Measurements from ENCODE around the gene FLNB. TPM values are rescaled to one million over a fixed set of nuclear protein-coding genes. Genes with fewer than 3 reads are reported as not detected.
A peak's percentile ranks its signal among the peaks of the same experiment; 100 is the strongest.
"Not testable (repeated sequence)": the region's sequence is repeated elsewhere in the genome, so short reads cannot be mapped to it uniquely, and the experiment has no call there.

FLNB gene
- total RNA-seq, 2 experiments from 2014 or later: 47.7 to 48.0 TPM

DNA sequence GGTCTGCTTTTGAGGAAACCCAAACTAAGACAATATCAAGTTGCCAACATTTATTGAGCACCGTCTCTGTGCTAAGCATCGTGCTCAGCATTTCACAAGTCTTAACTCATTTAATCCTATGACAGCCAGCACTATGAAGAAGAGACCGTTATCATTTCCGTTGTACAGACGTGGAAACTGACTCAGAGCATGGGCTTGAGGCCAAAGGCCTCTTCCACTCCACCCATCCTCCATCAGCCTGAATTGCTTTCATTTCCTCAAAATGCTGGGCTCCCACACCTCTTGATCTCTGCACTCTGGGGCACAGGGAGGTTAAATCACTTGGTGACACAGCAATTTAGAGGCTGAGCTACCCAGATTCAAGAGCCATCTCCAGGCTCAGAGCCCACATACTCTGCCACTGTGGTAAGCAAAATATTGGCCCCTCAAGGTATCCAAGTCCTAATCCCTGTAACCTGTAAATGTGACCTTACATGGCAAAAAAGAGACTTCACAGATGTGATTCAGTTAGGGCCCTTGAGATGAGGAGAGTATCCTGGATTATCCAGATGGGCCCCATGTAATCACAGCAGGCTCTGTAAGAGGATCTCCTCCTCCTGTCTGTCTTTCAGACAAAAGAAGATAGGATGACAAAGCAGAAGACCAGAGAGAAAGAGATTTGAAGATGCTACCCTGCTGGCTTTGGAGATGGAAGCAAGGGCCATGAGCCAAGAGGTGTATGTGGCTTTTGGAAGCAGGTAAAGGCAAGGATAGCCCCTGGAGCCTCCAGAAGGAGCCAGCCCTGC is 24.3 kb upstream of the FLNB start:
- H3K27me3 Mint-ChIP-seq (ENCODE audit: low read depth): no peaks in the 10 kb centered on the region
- DNase-seq: peak; percentile 83
- CTCF ChIA-PET: interaction anchor here (2.3 kb wide), 1 partner anchor 23 kb away, joined by 7 read pairs; no protein-coding TSS in a partner anchor
- intact Hi-C loops (cut with micrococcal nuclease): loop anchor here (1.0 to 2.0 kb wide), 3 partner anchors 28 to 387 kb away; partner anchors contain the start of gene ARF4
- H3K9me3 Mint-ChIP-seq: no peaks in the 10 kb centered on the region
- H3K4me1 Mint-ChIP-seq (ENCODE audit: low read depth): peaks cover 22% of the 10 kb centered on the region
- no peak overlapping the region for H3K4me3 Mint-ChIP-seq
- peak overlapping the region; percentile 77 for H3K27ac Mint-ChIP-seq
- no peaks in the 10 kb centered on the region for H3K36me3 Mint-ChIP-seq (ENCODE audit: low read depth)

DNA sequence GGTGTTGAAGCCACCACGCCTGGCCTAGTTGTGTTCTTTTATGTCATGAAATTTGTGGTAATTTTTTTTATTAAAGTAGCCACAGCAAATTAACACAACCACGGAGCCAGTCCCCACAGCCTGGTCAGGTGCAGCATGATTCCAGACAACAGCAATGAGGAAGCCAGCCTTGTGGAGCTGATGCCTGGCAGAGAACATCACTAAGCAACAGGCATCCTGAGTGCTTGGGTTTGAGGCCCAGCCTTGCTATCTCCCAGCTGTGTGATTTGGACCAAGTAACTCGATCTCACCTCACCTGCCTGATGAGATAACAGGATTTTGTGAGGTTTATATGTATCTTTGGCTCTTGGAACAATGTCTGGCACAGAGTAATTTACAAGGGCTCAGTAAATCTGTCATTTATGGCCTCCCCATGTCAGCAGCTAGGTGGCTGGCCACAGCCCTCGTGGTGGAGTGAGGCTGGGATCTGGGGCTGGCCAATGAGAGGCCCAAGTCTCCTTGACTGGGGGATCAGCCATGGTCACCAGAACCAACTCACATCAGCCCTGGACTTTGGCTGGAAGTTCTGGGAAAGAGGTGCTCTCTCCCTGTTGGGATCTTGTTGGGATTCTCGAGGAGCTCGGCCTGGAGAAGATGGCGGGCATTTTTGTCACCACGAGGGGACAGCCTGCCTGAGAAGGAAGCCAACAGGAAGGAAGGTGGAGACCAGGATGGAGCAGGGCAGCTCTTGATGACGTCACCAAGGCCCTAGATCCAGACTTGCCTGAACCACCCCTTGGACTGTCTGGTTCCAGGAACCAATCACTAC is 22.8 kb upstream of the FLNB start:
- no peak overlapping the region for H3K4me3 Mint-ChIP-seq
- no peaks in the 10 kb centered on the region for H3K36me3 Mint-ChIP-seq (ENCODE audit: low read depth)
- CTCF ChIA-PET: interaction anchor here (2.3 kb wide), 1 partner anchor 22 kb away, joined by 7 read pairs; no protein-coding TSS in a partner anchor
- H3K27ac Mint-ChIP-seq: no peak overlapping the region
- peaks cover 22% of the 10 kb centered on the region for H3K4me1 Mint-ChIP-seq (ENCODE audit: low read depth)
- H3K27me3 Mint-ChIP-seq (ENCODE audit: low read depth): no peaks in the 10 kb centered on the region
- no peaks in the 10 kb centered on the region for H3K9me3 Mint-ChIP-seq
- intact Hi-C loops (cut with micrococcal nuclease): no loop called here
- no peak for DNase-seq

DNA sequence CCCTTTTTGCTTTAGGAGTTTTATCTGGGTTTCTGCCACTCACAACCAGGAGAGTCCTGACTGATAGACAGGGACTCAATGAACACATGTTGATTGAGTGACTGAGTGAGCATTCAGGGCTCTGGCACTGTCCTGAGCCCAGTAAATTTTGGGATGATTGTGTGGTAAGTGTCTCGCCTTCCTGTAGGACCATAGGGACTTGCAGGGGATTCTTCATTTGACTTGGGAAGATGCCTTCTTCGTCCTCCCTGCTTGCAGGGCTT is 22.3 kb upstream of the FLNB start:
- intact Hi-C loops (cut with micrococcal nuclease): no loop called here
- no peaks in the 10 kb centered on the region for H3K27me3 Mint-ChIP-seq (ENCODE audit: low read depth)
- no peak for DNase-seq
- no peaks in the 10 kb centered on the region for H3K9me3 Mint-ChIP-seq
- H3K36me3 Mint-ChIP-seq (ENCODE audit: low read depth): no peaks in the 10 kb centered on the region
- H3K4me1 Mint-ChIP-seq (ENCODE audit: low read depth): peaks cover 22% of the 10 kb centered on the region
- no peak overlapping the region for H3K4me3 Mint-ChIP-seq
- H3K27ac Mint-ChIP-seq: no peak overlapping the region
- CTCF ChIA-PET: no interaction called here

DNA sequence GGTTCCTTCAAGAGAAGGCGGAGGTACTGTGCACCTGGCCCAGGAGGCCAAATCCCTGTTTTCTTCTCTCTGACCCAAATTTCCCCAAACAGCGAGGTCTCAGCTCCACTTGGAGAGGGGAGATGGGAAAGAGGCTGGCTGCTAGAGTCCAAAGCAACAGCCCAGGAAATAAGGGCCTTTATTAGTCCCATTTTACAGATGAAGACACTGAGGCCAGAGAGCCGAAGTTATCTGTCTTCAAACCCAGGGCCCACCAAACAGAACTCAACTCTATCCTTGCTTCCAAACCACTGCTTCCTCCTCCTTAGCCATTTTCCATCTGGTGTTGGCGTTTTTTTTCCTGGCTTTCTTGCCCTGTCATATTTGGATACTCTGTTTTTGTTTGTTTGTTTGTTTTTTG is 22.0 kb upstream of the FLNB start:
- H3K27ac Mint-ChIP-seq: no peak overlapping the region

DNA sequence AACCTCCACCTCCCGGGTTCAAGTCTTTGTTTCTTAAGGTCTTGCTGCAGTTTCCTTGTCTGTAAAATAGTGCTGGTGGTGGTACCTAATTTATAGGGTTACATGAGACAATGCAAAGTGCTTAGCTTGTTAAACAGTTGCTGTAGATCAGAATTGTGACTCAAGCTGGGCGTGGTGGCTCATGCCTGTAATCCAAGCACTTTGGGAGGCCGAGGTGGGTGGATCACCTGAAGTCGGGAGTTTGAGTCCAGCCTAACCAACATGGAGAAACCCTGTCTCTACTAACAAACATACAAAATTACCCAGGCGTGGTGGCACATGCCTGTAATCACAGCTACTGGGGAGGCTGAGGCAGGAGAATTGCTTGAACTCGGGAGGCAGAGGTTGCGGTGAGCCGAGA is 19.0 kb upstream of the FLNB start:
- H3K9me3 Mint-ChIP-seq; CTCF ChIA-PET; H3K36me3 Mint-ChIP-seq (ENCODE audit: low read depth); H3K4me1 Mint-ChIP-seq (ENCODE audit: low read depth); H3K4me3 Mint-ChIP-seq; intact Hi-C loops (cut with micrococcal nuclease); H3K27me3 Mint-ChIP-seq (ENCODE audit: low read depth); H3K27ac Mint-ChIP-seq; DNase-seq: not testable (repeated sequence)

More for the DNA sequence above, 22.0 kb upstream of the FLNB start:
- Mint-ChIP-seq H3K27me3 (ENCODE audit: low read depth) (no peaks in the 10 kb centered on the region), H3K4me1 (ENCODE audit: low read depth) (peaks cover 22% of the 10 kb centered on the region), H3K4me3 (no peak overlapping the region), H3K36me3 (ENCODE audit: low read depth) (no peaks in the 10 kb centered on the region), H3K9me3 (no peaks in the 10 kb centered on the region)
- intact Hi-C loops (cut with micrococcal nuclease): no loop called here
- no peak for DNase-seq
- CTCF ChIA-PET: no interaction called here

DNA sequence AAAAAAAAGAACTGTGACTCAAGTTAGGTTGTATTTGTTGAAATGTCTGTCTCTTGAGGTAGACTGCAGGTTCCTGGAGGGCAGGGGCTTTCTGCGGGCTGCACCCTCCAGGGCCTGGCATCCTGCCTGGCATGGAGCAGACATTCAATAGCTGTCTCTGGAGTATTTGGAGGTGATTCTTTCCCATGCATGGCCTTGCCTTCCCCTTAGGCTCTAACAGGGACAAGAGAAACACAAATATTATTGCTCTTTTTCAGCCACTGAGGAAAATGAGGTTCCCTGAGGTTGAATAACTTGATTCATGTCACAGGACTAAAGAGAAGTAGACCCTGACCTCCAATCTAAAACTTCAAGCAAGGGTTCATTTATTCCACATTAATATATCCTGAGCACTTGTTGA is 18.6 kb upstream of the FLNB start:
- Mint-ChIP-seq H3K27ac (no peak overlapping the region), H3K4me3 (no peak overlapping the region), H3K27me3 (ENCODE audit: low read depth) (no peaks in the 10 kb centered on the region), H3K4me1 (ENCODE audit: low read depth) (no peaks in the 10 kb centered on the region), H3K36me3 (ENCODE audit: low read depth) (no peaks in the 10 kb centered on the region), H3K9me3 (no peaks in the 10 kb centered on the region)
- intact Hi-C loops (cut with micrococcal nuclease): no loop called here
- no peak for DNase-seq
- CTCF ChIA-PET: no interaction called here

DNA sequence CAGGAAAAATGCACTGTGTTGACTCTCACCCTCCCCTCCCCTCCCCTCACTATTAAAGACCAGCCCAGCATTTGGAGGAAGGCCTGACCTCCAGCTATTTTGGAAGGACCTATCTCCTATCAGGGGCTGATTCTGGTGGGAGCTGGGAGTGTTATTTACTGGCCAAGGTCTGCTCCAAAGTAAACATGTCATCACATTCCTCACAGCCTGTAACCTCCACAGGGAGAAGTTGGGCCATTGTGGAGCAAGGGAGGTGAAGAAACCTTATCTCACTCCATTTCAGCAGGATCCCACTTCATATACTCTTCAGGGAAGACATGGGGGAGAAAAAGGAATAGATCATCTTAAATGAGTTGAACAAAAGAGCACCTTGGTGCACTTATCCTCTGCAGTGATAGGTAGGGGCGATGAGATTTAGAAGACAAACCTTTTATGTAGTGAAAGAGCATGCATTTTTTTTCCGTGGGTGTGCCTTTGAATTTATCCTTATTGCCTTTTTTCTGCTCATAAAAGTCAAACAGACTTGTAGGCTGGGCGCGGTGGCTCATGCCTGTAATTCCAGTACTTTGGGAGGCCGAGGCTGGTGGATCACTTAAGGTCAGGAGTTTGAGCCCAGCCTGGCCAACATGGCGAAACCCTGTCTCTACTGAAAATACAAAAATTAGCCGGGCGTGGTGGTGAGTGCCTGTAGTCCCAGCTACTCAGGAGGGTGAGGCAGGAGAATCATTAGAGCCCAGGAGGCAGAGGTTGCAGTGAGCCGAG is 15.6 kb upstream of the FLNB start:
- no peak for DNase-seq
- H3K27me3 Mint-ChIP-seq (ENCODE audit: low read depth): no peaks in the 10 kb centered on the region
- H3K9me3 Mint-ChIP-seq: no peaks in the 10 kb centered on the region
- intact Hi-C loops (cut with micrococcal nuclease): no loop called here
- H3K36me3 Mint-ChIP-seq (ENCODE audit: low read depth): no peaks in the 10 kb centered on the region
- no peaks in the 10 kb centered on the region for H3K4me1 Mint-ChIP-seq (ENCODE audit: low read depth)
- no peak overlapping the region for H3K27ac Mint-ChIP-seq
- H3K4me3 Mint-ChIP-seq: no peak overlapping the region
- CTCF ChIA-PET: interaction anchor here (0.6 to 1.4 kb wide), 2 partner anchors 15 to 230 kb away, joined by 3 to 5 read pairs; partner anchors contain the start of gene FLNB

DNA sequence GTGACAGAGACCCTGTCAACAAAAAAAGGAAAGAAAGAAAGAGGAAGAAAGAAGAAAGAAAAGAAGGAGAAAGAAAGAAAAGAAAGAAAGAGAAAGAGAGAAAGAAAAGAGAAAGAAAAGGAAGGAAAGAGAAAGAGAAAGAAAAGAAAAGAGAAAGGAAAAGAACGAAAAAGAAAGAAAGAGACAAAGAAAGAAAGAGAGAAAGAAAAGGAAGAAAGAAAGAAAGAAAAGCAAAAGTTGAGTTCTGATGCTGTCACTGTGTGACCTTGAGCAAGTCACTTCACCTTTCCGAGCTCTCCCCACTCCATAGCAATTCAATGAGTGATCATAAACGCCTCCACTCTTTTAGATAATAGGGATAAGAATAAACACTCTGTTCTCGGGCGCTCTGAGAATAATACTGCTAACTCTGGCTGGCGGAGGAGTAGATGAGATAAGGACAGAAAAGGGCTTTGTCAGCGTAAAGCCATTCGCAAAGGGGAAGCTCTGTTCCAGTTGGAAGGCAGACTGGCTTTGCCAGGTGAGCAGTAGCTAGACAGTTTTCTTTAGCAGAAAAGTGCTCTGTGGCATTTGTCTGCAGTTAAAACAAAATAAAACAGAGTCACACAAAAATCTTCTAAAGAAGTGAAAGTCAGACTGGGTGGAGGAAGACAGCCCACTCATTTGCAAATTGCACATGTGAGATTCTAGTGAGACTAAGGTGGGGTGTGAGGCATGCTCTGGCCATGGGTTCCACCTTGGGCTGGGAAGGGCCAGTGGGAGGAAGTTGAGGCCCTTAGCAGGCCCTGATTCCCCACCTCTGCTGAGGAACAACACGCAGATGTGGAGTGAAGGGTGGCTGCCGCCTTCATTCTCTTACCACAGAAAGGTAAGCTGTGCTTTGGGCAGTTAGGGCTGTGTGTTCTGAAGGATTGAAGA is 9.6 kb upstream of the FLNB start:
- Mint-ChIP-seq H3K4me1 (ENCODE audit: low read depth) (peaks cover 13% of the 10 kb centered on the region), H3K27me3 (ENCODE audit: low read depth) (no peaks in the 10 kb centered on the region), H3K36me3 (ENCODE audit: low read depth) (no peaks in the 10 kb centered on the region), H3K27ac (peak overlapping the region; percentile 34), H3K4me3 (peak overlapping the region; percentile 63), H3K9me3 (no peaks in the 10 kb centered on the region)
- intact Hi-C loops (cut with micrococcal nuclease): loop anchor here (2.0 kb wide), 1 partner anchor 36 kb away; no protein-coding TSS in a partner anchor
- DNase-seq: peak; percentile 23
- CTCF ChIA-PET: interaction anchor here (0.6 to 1.2 kb wide), 6 partner anchors 37 to 597 kb away, joined by 3 to 4 read pairs (median 3); partner anchors contain the start of genes HTD2 and RPP14

DNA sequence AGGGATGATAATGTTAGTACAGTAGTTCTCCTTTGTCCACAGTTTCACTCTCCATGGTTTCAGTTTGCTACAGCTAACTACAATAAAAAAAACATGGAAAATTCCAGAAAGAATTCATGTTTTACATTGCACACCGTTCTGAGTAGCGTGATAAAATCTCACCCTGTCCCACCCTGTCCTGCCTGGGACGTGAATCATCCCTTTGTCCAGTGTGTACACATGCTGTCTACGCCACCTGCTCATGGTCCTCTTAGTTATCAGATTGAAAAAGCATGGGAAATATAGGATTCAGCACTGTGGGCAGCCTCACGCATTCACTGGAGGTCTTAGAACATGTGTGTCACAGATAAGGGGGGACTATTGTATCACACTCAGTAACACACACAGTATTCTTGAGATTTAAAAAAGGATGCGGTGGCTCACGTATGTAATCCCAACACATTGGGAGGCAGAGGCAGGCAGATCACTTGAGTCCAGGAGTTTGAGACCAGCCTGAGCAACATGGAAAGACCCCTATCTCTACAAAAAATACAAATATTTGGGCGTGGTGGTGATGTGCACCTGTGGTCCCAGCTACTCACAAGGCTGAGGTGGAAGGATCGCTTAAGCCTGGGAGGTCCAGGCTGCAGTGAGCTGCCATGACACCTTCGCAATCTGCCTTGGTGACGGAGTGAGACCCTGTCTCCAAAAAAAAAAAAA is 8.7 kb upstream of the FLNB start:
- Mint-ChIP-seq H3K36me3 (ENCODE audit: low read depth) (no peaks in the 10 kb centered on the region), H3K4me1 (ENCODE audit: low read depth) (peaks cover 13% of the 10 kb centered on the region), H3K9me3 (no peaks in the 10 kb centered on the region), H3K27me3 (ENCODE audit: low read depth) (no peaks in the 10 kb centered on the region), H3K27ac (no peak overlapping the region), H3K4me3 (no peak overlapping the region)
- no peak for DNase-seq
- CTCF ChIA-PET: interaction anchor here (0.6 to 1.1 kb wide), 4 partner anchors 37 to 598 kb away, joined by 3 to 4 read pairs (median 3); no protein-coding TSS in a partner anchor
- intact Hi-C loops (cut with micrococcal nuclease): loop anchor here (2.0 kb wide), 1 partner anchor 37 kb away; no protein-coding TSS in a partner anchor

DNA sequence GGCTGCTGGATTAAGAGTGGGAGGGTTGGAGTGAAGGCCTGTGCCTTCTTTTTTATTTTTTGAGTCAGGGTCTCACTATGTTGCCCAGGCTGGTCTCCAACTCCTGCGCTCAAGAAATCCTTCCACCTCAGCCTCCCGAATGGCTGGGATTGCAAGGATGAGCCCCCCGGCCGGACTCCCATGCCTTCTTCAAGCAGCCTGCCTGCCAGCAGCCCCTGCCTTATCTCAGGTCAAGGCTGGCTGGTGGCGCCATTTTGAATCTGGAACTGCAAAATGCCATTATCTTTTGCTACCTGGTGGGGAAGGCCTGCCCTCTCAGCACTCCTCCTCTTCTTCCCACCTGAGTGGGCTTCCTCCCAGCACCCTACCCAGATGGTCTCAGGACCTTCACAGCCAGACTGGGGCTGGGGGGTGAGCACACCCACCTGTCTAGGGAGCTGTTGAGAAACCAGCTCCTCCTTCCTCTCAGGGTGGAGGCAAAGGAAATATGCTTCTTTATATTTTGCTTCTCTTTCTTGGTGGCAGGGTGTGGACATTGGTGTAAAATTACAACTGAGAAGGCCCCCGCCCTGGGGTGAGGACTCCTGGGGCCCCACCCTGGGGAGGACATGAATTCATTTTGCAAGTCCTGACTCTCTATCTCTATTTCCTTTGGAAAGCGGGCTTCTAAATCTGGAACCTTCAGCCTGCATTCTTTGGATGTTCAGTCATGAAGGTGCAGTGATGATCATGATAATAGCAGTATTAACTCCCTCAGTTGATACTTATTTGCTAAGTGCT is 7.7 kb upstream of the FLNB start:
- Mint-ChIP-seq H3K4me1 (ENCODE audit: low read depth) (peaks cover 13% of the 10 kb centered on the region), H3K36me3 (ENCODE audit: low read depth) (no peaks in the 10 kb centered on the region), H3K4me3 (no peak overlapping the region), H3K27me3 (ENCODE audit: low read depth) (no peaks in the 10 kb centered on the region), H3K9me3 (no peaks in the 10 kb centered on the region), H3K27ac (no peak overlapping the region)
- intact Hi-C loops (cut with micrococcal nuclease): no loop called here
- DNase-seq: no peak
- CTCF ChIA-PET: interaction anchor here (0.7 kb wide), 1 partner anchor 167 kb away, joined by 4 read pairs; no protein-coding TSS in a partner anchor

Data from activated naive CD4-positive, alpha-beta T cell treated with anti-CD3 and anti-CD28 coated beads for 36 hours (primary cell).